NCI-H82 (cell line): Measurements from ENCODE around the gene ADGRL2.

Source experiments
- DNase-seq: peaks from one replicate; lab custom pipeline; 2025; lab: John Stamatoyannopoulos, UW

Gene ADGRL2

DNA sequence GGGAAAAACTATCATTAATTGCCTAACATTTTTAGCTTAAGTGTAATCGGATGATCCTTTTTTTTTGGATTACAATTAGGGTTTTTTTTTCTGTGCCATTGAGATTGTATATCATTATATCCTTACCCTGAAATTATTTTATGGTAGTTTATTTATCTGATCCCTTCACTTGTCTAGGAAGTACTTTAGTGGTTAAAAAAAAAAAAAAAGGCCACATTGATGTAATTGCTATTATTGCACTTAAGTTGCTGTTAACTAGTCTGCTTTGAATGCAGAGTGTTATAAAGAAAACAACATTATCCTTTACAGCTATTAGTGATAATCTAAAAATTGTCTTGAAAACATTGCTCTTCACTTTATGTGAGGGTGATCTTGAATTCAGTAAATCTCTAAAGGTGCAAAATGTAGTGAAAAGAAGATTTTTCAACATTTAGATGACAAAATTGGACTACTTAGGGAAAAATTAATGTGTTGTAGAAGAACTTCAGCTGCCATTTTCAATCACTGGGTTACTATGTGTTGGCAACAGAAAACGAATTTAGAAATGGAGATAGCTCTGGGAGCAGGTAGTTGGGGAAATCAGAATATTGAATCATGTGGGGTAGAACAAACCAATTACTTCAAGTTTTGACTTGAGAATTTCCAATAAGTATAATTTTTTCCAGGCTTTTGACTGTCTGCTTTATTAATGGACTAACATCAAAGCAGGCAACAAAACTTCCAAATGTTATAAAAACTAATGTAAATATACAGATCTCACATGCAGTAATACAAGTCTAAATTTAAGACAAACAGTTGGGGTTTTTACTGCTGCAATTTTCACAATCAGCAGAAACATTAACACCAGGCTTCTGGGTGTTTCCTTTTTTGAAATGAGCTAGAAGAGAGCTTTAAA lies 5.0 kb downstream of the ADGRL2 start:
- DNase-seq = no peak

DNA sequence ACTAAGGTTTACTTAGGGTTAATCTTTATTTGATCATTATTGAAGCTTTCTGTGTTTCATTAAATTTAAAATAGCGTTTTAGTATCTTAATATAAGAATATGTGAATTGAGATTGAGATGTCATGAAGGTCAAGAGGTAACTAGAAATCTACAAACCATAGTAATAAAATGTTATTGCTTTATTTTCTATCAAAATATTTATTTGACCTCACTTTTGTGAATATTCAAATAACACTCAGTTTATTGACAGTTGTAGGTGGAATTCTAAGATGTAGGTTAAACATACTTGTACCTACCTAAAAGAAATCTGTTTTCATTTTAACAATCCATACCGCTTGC lies 5.7 kb downstream of the ADGRL2 start:
- DNase-seq = no peak

DNA sequence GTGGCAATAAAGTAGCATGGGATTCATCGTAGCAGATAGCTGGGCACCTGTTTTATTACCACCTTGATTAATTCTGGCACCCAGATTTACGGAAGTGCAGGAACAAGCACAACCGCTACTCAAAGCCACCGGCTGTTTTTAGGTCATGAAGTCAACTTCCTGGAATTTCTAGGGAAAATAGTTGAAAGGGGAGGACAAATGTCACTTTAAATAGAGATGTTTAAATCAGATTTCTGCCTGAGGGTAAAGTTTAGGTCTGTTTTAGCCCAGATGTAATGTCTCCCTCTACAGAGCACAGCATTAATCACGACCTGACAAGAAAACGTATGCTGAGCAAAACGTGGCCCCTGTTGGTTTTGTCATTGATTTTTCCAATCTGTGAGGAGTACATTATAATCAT lies 8.0 kb downstream of the ADGRL2 start:
- DNase-seq = peak; percentile 28

DNA sequence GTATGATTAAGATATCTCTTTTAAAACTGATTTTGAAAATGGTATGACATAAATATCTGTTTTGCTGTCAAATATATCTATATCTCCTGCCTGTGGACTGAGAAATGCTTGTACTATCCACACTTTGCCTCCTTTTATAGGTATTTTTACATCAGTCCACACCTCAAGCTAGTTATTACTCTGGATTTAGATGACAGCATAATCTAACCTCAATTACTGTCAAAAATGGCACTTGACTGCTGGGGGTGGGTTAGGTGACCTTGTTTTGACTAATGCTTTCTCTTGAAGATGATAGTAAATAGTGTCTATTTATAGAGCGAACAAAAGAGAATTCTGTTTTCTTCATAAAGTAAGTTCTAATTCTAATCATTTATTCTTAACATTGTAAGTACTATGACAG lies 9.1 kb downstream of the ADGRL2 start:
- peak; percentile 4 for DNase-seq

DNA sequence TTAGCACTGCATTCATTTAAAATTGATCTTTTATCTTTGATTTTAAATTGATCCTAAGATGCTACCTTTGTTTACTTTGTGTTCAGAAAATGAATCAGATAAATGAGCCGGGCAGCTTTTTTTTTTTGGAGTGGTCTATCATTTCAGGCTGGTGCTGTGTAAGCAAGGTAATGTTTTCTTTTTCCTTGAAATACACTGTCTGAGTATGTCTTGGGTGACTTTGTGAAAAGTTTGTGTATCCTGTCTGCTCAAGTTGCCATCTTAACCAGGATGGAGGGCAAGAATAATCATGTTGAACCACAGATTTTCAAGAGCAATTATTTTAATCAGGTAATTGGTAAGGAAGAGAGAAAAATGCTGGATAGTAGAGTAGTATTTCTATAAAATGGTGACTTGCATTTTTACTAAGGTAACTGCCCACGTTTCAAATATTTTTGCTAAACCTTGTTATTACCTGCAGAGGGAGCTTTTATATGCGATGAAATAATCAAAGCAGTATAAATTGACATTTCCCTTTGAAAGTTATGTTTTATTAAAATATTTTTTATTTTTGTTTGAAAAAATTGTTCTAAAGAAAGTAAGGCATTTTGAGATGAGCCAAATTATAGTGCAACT lies 11.1 kb downstream of the ADGRL2 start:
- no peak for DNase-seq

DNA sequence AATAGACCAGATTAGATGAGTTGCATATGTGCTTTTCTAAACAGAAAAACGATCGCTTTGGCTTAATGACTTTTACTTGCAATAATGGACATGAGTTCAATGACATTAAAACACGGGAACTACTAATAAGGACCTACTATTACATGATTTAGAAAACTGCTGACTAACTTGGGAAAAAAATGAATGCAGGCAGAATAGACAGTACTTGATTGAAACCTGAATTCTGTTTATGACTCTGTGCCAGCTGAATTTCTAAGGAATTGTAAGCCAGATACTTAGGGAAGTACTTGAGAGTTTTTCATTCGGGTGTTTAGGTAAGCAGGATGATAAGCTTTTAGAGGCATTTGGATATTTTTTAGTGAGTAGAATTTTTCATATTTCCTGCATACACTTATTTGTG lies 12.0 kb downstream of the ADGRL2 start:
- no peak for DNase-seq

DNA sequence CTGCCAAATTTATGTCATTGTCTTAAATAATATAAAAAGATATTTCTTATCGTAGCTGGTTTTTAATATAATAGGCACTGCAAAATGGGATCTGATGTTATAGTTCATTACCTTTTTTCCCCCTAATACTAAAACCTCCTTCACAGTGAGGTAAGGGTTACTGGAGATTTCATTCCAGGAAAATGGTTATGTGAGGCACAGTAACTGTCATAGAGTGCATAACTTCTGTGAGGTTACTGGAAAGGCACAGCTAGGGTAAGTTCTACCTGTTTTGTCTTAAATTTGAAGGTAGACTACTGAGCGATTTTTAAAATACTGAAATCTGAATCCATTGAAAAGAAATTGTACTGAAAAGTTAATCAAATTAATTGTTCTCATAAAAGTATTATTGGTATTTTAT lies 13.0 kb downstream of the ADGRL2 start:
- DNase-seq = no peak

DNA sequence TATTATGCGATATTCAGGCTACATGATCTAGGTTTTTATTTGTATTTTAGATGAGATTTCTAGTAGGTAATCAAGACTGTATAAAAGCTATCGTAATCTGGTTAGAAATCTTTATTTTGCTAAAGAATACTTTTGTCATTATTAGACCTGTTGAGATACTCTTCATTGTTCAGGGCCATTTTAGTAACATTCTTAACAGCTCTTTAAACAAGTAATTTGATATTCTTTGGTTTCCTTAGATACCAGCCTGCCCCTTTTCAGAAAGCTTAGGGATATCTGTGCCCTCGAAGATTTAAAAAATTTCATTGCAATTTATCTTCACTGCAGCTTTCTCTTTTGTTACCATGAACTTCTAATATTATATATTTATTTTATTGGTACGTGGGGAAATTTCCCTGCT lies 18.9 kb downstream of the ADGRL2 start:
- DNase-seq = no peak

DNA sequence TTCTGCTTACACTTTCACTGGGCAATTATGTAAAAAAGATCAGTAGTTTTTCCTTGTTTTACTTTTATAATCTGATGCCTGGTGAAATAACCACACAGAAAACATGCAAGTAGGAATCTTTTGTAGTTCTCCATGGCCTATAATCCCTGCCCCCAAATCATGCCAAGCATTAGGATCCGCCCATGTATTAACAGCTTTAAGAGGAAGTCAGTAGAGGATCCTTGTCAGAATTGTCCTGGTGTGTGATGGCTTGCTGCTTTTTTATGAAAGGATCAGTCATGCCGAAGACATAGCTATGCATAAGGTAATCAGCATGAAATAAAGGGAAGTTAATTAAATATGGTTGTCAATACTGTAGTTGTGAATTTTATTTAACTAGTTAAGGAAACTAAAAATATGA lies 20.0 kb downstream of the ADGRL2 start:
- peak; percentile 40 for DNase-seq

DNA sequence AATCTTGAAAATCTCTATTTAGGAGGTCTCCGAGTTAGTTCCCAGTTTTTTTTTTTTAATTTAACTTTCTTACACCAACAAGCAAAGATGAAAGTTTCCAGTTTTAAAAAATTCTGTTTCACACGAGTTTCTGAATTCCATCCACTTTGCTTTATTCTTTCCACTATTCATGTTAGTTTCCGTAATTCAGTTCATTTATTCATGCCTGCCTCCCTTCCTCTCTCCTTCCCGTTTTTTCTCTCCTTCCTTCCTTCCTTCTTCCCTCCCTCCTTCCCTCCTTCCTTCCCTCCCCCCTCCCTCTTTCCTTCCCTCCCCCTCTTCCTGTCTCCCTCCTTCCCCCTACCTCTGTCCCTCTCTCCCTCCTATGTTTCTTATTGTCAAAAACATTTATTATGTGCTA lies 22.3 kb downstream of the ADGRL2 start:
- no peak for DNase-seq

DNA sequence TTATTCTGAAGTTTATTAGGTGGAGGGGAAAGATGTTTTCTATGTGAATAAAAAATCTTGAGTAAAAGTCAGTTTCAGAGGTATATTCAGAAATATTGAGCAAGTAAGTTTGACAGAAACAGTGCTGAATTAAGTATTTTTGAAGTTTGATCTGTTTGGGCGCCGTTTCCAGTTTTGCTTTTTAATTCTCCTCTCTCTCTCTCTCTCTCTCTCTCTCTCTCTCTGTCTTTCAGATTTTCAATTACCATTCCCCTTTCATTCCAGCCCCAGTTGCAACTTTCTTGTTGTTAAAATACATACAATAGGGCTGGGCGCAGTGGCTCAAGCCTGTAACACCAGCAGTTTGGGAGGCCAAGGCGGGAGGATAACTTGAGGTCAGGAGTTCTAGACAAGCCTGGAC lies 24.0 kb downstream of the ADGRL2 start:
- DNase-seq = no peak

DNA sequence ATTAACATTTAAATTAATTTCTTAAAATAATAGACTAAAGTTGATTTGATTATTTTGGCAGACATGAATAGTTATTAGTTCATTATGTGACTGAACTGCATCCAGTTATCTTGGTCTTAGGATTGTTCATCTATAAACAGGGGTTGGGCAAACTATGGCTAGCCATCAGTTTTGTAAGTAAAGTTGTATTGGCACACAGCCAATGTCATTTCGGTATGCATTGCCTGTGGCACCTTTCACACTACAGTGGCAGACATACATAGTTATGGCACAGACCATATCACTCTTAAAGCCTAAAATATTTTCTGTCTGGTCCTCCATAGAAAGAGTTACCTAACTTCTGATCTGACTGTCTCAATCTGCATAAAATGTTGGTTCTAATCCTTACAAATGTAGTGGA lies 27.2 kb downstream of the ADGRL2 start:
- no peak for DNase-seq

DNA sequence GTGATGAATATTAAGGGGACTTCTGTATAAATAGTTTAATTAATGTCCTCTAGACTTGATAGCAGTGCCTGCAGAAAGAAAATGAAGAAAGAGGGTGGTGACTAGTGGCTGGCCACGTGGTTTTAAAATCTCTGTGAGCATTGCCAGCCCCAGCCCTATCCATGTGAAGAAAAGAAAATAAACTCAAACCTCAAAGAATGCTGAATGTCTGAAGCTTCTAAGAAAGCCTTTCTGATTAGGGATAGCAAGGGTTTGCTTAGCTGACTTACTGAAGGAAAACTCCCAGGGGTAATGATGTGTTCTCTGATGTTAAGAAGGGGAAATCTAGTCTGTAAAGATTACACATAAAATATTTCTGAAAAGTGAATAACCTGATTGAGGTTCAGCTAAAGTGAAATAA lies 31.8 kb downstream of the ADGRL2 start:
- no peak for DNase-seq

DNA sequence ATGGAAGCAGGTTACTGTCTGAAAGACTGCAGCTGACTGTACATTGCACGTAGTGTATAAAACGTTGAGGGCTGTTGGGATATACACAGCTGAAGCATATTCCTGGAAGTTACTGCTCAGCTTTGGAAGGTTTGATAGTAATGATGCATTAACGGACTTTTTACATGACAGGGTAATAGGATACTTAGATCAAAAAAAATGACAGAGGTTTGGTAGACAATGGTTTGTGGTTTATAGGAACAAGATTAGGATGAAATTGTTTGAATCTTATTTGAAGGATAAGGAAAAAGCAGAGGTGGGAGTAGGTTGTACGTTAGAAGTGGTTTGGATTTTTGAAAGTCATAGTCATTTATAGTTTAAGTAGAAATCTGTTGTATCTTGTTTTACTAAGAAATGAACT lies 33.0 kb downstream of the ADGRL2 start:
- DNase-seq = no peak

DNA sequence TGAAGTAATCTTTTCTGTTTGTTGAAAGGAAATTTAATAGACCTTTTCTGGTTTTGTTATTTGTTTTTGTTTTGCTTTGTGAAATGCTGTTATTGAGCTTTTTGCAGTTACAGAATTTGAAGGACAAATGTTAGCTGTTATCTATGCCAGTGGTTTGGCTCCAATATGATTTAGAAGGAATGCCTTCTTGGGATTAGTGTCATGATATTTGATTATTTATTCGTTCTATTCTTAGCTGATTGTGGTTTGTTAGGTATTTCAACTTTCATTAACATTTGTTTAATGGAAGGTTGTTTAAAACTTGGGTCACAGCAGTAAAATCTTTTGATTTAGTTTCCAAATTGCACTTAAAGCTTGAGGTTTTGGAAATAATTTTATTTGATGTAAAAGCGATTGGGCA lies 33.5 kb downstream of the ADGRL2 start:
- DNase-seq = no peak

DNA sequence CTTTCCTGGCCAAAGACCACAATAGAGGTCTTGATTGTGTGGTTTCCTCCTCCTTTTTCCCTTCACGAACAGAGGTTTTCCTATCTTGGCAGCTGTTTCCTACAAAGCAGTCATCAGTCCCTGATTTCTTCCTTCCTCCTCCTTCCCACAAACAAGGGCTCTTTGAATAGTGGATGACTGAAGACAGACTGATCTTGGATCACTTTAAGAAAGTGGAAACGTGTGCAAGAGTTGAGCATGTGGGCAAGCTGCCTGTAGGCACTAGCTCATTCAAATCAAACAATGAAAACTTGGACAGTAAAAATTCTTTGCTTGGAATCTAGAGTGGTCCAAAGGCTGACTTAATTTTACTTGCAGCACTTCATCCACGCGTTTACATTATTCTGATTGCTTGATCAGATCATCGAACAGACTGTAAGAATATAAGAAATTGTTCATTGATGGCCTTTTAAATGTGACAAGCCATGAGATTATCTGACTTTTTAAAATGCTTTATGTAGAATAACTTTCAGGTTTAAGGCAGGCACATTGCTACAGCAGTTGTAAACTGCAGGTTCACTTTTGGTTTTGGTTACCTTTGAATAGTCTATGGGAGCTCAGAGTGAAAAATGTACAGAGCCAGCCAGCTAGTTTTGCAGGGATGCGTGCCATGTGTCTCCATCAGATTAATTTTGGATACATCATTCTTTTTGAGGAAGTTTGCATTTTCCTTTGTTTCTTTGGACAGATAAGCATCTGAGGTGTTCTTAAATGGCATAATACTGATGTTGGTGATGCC lies 34.4 kb downstream of the ADGRL2 start:
- no peak for DNase-seq

DNA sequence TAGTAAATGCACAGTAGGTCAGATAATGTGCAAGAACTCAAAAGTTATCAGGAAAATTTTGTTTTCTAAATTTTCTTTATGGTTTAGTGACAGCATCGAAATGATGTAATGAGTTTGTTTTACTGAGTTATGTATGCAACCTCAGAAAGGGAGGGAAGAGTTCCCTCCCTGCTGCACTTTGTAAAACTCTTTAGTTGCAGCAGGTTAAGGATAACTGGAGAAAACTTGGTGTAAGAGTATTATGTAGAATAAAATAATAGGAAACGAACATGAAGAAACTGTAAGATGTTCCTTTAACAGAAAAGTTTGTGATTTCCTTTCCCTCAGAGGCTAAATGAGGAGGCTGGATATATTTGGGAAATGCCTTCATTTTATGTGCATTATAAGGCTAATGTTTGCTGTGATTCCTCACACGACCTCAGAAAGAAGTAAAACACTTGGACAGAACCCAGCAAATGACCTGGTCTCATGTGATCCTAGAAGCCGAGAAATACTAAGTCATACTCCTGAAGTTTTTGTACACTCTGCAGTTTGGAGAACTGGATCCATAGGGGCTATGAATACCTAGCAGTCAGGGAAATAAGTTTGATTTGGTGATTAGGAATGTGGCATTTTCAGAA lies 35.4 kb downstream of the ADGRL2 start:
- DNase-seq = no peak

DNA sequence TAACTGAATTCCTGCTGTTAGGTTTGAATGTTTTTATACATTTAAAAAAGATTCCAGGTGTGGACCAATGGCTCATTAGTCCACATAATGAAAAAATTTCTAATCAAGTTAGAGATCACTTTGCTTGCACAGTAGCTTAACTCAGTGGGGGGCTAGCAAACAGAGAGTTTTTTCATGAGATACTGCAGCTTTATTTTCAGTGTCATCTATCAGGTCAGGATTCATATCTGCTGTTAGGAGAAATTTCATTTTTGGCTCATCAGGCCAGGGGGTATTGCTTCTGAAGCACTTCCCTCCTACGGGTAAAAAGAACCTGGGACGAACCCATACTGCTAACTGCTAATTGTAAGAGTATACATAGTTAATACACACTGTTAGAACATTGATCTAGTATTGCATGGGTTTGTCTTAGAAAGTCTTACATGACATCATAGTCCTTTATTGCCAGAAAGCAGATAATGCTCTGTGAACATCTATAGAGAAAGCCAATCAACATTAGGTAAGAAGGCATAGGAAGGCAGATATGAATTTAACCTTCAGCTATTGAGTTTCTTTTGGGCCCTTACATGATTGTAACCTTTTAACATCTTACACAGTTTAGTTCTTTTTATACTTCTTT lies 38.0 kb downstream of the ADGRL2 start:
- no peak for DNase-seq

DNA sequence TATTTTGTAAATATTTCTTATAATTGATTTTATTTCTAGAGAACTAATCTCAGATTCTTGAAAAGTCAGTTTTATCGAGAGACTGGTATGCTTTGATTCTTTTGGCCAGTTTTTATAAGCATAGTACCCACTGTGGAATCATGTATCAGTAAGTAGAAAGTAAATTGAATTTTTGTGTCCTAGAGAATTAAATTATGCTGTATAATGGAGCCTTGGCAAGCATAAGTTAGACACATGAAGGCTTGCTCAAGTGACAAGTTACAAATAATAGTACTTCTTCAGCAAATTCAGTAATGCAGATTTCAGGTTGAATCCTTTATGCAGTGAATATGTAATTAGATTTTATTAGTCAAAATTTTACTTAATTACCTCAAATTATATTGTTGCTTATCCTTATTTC lies 40.1 kb downstream of the ADGRL2 start:
- DNase-seq = no peak

DNA sequence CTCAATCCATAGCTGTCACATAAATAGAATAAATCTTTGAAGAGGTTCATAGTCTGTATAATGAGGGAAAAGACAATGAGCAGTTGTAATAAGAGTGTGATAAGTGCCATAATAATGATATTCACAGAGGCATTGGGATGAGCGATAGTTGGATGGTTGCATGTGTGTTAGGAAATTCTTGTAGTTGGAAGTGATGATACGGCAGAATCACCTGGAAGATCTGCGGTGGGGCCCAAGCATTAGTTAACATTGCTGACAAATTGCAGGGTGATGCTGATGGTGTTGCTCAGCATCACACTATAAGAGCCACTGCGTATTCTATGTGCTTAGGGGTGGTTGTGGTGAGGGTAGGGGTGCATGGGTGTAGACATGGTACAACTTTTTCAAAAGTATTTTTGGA lies 41.1 kb downstream of the ADGRL2 start:
- no peak for DNase-seq

DNA sequence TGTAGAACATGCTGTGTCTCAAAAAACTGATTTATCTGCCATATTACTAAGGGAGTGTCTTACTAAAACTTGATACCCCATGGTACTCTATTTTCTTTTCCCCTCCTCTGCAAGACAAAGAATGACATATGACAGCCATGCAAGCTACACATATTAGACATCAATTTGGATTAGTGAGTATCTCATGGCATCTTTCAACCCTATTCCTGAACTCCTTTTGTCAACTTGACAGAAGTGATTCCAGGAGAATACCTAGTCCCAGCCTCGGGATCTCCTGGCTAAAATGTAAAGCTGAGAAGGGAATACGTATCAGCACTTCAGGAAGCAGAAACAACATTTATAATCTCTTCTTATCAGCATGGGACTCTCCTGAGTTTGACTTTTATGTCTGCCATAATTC lies 43.7 kb downstream of the ADGRL2 start:
- DNase-seq = no peak

DNA sequence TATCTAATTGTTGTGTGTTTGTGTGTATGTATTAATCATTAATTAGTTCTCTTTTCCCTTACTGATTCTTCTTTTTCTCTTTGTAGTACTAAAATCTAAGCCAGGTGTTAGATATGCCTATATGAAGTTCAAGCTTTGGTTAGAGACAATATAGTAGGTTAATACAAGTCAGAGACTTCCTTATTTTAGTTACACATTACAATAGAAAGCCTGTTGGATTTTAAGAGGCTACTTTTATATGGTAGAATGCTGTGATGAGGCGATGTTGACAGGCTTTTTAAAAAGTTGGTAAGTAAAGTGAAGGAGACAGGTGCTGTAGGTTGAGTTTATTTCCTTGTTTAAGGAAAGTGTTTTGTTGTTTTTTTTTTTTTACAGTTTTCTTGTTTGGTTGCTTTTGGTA lies 45.9 kb downstream of the ADGRL2 start:
- DNase-seq = no peak
